ENCODE data around the gene BCL2A1.
"Not testable (repeated sequence)": the region's sequence is repeated elsewhere in the genome, so short reads cannot be mapped to it uniquely, and the experiment has no call there.

The BCL2A1 gene

DNA sequence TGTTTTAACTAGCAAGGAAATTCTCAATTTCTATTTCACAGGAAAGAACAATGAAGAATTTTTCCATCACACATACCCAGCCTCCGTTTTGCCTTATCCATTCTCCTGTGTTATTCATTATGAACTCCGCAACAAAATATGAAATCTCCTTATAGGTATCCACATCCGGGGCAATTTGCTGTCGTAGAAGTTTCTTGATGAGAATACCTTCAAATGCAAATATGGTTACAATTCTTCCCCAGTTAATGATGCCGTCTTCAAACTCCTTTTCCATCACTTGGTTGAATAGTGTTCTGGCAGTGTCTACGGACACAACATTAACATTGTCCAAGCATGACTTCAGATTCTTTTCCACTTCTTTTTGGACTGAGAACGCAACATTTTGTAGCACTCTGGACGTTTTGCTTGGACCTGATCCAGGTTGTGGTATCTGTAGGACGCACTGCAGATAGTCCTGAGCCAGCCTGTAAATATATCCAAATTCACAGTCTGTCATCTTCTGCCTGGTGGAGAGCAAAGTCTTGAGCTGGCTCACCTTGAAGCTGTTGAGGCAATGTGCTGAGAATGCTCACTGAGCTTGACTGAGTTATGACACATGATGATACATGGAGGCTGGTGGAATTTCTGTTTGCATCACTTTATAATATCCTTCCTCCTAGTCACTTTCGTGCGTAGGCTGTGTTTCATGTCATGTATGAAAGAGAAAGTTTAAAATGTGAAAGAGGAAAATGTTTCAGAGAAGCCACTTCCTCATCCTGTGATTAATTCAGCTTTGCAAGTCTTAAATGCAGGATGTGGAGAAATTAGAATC lies at the start of gene BCL2A1:
TSS of gene BCL2A1 (minus strand) at position 573 of the 811 bp plus-strand sequence. CDS start at position 496, 77 bp downstream.
- no peak for DNase-seq

DNA sequence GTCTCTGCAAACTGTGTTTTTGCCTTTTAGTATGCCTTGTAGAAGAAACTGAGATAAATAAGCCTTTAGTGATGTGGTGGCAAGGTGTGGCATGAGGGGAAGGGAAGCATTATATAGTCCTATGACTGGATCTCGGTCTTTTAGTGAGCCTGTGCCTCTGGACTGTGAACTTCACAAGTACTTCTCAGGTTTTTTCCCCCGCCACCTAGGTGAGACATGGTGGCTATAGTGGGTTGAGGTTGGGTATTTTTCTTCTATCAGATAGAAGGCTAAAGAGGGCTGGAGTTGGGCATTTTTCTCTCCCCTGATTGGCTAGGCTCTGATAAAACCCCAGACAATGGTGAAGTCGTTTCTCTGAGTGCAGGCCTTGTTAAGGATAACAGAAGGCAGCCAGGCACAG lies 49.7 kb upstream of the BCL2A1 start:
- no peak for DNase-seq

DNA sequence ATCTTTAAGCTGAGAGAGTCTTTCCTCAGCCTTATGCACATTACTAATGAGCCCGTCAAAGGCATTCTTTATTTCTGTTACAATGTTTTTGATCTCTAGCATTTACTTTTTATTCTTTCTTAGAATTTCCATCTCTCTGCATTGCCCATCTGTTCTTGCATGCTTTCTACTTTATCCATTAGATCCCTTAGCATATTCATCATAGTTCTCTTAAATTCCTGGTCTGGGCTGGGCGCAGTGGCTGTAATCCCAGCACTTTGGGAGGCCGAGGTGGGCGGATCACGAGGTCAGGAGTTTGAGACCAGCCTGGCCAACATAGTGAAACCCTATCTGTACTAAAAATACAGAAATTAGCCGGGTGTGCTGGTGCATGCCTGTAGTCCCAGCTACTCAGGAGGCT lies 49.2 kb upstream of the BCL2A1 start:
- not testable (repeated sequence) for DNase-seq

DNA sequence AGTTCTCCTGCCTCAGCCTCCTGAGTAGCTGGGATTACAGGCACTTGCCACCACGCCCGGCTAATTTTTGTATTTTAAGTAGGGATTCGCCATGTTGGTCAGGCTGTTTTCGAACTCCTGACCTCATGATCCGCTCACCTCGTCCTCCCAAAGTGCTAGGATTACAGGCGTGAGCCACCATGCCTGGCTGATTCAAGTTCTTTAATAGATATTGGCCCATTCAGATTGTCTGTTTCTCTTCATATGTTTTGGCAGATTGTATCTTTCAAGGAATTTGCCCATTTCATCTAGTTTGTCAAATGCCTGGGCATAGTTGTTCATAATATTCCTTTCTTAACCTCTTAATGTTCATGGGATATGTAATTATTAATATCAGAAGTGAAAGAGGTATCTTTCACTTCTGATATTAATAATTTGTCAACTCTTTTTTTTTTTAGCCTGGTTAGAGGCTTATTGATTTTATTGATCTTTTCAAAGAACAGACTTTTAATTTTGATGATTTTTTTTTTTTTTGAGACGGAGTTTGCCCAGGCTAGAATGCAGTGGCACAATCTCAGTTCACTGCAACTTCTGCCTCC lies 48.3 kb upstream of the BCL2A1 start:
- DNase-seq = no peak

DNA sequence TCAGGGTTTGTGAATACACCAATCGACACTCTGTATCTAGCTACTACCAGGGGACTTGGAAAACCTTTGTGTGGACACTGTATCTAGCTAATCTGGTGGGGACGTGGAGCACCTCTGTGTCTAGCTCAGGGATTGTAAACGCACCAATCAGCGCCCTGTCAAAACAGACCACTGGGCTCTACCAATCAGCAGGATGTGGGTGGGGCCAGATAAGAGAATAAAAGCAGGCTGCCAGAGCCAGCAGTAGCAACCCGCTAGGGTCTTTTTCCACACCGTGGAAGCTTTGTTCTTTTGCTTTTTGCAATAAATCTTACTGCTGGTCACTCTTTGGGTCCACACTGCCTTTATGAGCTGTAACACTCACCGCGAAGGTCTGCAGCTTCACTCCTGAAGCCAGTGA lies 46.1 kb upstream of the BCL2A1 start:
- not testable (repeated sequence) for DNase-seq

DNA sequence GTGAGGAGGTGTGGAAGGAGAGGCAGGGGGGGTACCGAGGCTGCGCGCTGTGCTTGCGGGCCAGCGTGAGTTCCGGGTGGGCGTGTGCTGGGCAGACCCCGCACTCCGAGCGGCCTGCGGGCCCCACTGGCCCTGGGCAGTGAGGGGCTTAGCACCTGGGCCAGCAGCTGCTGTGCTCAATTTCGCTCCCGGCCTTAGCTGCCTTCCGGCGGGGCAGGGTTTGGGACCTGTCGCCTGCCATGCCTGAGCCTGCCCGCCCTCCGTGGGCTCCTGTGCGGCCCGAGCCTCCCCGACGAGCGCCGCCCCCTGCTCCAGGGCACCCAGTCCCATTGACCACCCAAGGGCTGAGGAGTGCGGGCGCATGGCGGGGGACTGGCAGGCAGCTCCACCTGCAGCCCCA lies 45.5 kb upstream of the BCL2A1 start:
- DNase-seq = not testable (repeated sequence)

DNA sequence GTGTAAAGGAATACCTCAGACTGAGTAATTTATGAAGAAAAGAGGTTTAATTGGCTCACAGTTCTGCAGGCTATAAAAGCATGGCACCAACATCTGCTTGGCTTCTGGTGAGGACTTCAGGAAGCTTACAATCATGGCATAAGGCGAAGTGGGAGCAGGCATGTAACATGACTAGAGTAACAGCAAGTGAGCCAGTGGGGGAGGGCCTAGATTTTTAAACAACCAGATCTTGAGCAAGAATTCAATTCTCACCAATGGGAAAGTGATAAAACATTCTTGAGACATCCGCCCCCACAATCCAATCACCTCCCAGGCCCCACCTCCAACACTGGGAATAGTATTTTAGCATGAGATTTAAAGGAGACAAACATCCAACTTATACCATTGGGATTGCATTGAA lies 44.2 kb upstream of the BCL2A1 start:
- DNase-seq = no peak

DNA sequence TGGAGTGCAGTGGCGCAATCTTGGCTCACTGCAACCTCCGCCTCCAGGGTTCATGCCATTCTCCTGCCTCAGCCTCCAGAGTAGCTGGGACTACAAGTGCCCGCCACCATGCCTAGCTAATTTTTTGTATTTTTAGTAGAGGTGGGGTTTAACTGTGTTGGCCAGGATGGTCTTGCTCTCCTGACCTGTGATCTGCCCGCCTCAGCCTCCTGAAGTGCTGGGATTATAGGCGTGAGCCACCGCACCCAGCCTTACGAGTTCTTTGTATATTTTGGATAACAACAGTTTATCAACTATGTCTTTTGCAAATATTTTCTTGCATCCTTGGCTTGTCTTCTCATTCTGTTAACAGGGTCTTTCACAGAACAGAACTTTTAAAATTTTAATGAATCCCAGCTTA lies 43.2 kb upstream of the BCL2A1 start:
- DNase-seq = not testable (repeated sequence)

DNA sequence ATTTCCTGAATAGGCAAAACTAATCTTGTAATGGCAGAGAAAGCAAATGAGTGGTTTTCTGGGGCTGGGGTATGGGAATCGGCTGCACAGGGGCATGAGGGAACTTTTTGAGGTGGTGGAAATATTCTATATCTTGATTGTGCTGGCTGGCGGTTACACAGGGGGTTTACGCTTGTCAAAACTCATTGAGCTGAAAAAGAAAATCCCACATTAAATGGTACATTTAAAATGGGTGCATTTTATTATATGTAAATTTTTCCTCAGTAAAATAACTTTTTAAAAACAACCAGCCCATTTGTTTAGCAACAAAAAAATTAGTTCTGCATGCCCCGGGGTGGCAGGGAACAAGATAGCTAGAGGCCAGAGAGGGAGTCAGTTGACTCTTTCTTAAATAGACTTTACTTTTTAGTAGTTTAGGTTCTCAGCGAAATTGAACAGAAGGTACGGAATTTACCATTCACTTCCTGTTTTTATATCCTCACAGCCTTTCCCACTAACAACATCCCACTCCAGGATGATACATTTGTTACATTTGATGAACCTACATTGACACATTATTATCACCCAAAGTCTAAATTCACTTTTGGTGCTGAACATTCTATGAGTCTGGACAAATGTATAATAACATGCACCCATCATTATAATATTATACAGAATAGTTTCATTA lies 41.2 kb upstream of the BCL2A1 start:
- peak; percentile 33 for DNase-seq

DNA sequence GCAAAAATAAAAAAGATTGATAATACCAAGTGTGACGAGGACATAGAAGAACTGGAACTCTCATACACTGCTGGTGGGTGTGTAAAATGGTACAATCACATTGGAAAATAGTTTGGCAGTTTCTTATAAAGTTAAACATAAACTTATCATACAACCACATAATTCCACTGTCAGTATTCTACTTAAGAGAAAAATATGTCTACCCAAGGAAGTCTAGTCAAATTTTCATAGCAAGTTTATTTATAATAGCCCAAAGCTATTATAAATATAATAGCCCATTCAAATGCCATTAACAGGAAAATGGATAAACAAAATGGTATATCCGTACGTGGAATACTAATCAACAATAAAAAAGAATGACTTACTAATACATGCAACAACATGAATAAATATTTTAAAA lies 40.6 kb upstream of the BCL2A1 start:
- no peak for DNase-seq

DNA sequence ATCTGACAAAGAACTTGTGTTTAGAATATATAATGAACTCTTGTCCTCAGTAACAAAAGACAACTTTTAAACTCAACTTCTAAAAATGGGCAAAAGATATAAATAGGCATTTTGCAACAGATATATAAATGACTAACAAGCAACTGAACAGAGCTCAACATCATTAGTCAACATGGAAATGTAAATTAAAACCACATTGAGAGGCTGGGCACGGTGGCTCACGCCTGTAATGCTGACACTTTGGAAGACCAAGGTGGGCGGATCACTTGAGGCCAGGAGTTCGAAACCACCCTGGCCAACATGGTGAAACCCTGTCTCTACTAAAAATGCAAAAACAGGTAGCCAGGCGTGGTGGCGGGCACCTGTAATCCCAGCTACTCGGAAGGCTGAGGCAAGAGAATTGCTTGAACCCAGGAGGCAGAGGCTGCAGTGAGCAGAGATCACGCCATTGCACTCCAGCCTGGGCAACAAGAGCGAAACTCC lies 40.1 kb upstream of the BCL2A1 start:
- not testable (repeated sequence) for DNase-seq

DNA sequence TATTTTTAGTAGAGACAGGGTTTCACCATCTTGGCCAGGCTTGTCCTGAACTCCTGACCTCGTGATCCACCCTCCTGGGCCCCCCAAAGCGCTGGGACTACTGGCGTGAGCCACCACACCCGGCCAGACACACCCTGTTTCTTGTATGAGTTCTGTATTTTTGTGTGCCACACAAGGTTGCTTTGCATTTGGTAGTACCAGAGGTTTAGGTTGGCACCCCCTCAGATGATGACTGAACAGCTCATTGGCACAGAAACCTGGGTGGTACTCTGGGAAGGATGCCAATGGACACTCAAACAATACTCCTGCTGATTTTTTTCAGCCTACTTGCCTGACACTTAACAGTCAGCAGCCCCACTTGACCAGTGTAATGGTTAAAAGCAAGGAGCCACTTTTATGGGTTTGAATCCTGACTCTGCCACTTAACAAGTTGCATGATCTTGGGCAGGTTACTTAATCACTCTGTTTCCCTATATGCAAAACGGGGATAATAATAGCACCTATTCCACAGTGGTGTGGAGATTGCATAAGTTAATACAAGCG lies 39.2 kb upstream of the BCL2A1 start:
- no peak for DNase-seq

DNA sequence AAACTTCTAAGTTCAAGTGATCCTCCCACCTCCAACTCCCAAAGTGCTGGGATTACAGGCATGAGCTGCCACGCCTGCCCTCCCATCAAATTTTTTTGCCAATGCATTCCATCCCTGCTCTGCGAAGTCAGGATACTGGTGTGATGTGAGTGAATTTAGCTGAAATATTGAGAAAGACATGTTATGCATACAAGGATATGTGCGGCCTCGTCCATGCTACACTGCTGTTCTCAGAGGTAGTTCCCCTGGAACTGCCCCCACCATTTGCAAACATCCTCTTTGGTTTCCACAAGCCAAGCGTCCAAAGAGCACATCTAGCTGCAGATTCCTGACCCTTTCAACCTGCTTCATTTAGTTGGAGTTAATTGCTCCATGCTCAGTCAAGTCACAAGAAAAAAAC lies 36.5 kb upstream of the BCL2A1 start:
- no peak for DNase-seq

DNA sequence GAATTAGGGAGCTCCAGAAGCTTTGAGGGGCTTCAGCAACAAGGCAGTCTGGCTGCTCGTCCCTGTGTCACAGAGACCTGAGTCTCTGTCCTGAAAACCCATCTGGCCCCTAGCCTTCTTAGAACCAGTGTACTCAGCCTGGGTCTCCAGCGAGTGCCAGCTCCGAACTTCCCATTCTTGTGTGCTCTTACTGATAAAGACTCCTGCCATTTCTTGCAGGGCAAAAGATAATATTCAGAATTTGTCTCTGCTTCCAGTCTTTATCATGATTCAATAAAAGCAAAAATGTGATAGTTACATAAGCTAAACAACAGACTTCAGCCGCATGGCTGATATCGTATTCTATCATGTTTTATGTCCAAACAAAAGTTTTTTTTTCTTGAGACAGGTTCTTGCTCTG lies 36.0 kb upstream of the BCL2A1 start:
- no peak for DNase-seq

DNA sequence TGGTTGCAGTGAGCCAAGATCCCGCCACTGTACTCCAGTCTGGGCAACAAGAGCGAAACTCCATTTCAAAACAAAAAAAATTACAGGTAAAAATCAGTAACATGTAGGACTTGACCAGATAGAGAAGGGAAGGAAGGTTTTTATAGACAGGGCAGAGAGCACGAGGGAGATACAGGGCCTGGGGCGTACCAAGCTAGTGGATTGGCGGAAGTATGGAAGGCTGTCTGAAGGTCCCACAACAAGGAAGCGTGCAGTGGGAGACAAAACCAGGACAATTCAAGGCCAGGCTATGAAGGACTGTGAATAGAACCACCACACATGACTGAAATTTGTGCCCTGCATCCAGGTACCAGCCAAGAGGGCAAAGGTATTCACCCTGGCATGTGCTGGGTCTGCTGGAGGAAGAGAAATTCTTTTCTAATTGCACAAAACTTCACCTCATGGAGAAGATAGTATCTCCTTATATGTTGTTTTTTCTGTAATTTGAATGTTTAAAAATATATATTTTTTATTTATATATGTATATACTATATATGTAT lies 33.0 kb upstream of the BCL2A1 start:
- DNase-seq = no peak

DNA sequence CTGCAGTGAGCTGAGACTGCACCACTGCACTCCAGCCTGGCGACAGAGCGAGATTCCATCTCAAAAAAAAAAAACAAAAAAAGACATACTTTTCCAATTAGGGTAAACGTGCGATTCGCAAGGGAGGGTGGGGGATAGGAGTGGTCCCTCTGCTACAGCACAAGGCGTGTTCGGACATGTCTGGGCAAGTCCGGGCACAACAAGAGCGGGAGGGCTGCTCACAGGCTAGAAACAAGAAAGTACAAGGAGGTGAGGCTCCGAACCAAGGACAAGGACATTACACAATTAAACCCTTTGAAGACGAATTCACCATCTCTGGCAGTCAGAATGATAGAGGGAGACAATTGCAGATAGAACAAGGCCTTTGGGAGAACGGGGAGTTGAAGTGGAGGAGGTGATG lies 32.2 kb upstream of the BCL2A1 start:
- no peak for DNase-seq

DNA sequence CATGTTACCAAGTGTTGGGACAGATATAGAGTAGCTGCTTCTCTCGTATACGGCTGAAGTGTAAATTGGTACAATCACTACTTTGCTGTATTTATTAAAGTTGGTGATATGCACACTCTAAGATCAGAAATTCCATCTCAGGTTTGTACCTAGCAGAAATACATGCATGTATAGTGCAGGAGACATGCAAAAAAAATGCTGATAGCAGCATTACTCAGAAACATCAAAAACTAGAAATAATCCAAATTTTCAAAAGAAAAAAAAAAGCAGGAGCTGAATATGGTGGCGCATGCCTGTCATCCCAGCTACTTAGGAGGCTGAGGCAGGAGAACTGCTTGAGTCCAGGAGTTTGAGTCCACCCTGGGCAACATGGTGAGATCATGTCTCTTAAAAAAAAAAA lies 31.3 kb upstream of the BCL2A1 start:
- DNase-seq = no peak

DNA sequence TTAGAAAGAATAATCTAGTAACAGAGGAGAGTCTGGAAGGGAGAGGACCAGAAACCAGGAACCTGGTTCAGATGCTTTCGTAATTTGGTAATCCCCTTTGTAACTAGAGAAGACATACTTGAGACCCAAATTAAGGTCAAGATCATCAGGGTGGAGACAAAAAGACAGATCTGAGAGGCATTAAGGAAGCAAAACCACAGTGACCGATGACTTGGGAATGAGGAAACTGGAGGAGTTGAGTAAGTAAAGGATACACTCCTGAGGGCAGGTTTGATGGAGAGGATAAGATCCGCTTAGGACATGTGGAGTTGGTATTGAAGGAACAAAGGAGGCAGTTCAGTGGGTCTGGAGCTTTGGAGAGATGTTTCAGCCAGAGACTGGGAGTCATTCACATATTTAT lies 23.6 kb upstream of the BCL2A1 start:
- DNase-seq = no peak

DNA sequence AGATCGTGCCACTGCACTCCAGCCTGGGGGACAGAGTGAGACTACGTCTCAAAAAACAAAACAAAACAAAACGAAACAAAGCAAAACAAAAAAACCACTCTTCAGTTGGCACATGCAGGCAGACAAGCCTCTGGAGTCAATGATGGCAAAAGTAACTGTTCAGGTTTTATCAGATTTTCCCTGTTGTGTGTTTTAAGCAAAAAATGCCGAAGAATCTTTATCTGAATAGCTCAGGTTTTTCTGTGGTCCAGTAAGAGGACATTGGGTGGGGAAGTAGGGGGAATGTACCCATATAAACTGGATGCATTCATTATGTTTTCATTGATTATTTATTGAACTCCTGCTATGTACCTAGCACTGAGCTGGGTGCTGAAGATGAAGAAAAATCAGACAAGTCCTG lies 20.8 kb upstream of the BCL2A1 start:
- DNase-seq = no peak

DNA sequence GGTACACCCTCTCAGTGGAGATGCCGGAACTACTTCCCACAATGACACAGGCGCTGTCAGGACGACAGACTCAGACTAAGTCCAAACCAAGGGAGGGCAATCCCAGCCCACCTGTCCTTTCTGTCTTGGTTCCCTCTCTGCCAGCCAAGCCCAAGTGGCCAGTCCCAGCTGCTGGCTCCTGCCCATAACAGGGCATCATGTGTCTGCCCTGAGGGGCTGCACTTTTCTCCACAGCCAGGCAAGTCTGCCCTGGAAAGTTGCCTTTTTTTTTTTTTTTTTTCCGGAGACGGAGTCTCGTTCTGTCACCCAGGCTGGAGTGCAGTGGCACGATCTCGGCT lies 20.0 kb upstream of the BCL2A1 start:
- DNase-seq = no peak

DNA sequence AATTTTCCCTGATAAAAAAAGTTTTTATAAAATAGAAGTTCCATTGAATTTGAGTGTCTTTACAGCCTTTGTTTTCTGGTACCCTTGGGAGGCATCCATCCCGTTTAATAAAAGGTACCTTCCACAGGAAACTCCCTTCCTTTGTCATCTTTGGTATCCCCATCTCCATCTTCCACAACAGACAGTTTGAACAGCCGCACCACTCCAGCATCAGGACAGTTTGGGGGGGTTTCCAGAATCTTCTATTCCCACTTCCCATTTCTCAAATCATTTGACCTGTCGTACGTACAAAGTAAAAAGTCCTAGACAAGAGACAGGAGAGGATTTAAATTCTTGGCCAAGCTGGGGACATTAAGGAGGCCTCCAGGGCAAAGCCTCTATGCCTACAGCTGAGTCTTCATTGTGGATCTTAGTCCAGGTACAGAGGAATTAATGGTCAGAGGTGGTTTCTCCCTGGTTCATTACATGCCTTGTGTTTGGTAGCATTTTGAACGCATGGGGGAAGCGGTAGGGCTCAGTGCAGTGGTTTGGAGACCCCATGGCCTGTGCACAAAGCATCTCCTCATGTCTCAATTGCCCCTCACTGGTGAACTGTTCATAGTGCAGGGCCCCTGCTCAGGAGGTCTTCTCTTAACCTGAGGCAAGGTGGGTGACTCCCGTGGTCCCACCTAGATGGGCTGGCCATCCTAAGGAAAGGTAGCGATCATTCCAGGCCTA lies 19.4 kb upstream of the BCL2A1 start:
- DNase-seq = no peak

DNA sequence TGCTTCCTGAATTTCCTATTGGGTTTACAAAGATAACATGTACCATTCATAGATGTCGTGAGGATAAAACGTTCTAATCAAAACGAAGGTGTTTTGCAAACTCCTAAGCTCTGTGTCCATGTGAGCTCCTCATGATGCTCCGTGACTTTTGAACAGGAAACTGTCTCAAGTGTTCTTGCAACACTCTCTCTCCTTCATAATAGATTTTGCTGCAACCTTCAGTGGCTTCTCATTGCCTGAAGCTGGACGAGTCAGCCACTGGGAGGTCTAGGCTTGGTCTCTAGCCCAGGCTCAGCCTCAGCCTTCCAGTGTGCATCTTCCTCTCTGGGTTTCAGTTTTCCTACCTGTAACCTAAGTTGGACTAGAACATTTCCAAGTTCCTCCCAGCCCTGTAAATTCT lies 18.7 kb upstream of the BCL2A1 start:
- no peak for DNase-seq

DNA sequence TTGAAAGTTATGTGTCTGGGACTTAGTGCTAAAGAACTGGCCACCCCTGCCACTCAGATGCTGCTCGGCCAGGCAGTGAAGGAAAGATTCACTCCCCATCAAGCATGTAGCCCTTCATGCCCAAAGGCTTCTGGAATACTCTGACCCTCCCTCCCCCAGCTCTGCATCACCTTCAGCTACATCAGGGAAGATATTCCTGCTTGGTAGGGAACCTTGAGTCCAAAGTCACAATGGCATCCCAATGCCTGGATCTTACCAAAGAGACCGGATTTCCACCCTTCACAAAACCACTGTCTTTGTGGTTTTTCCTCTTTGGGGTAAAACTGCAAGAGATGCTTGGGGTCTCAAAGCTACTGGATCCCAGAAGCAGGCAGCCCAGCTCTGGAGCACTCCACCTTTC lies 18.2 kb upstream of the BCL2A1 start:
- DNase-seq = no peak
